GM13976 (cell line): ENCODE data around the gene STK10.

Experiments
- DNase-seq: peaks from one replicate; pipeline ENCODE4 v3.0.0; 2012; ENCODE audit warnings: low spot score
- CTCF ChIP-seq: IDR thresholded peaks from 2 replicates; pipeline ENCODE4 v1.5.1; 2012; ENCODE audit warnings: borderline replicate concordance, mild to moderate bottlenecking; ENCODE audit not compliant: insufficient read depth; ENCODE audit errors: extremely low read depth, missing control alignments, control extremely low read depth
- in situ Hi-C: fragments of 300-500 bp; cut with MboI; formaldehyde crosslinking; loops from one replicate; pipeline ENCODE4 v1.12.0; 2022; ENCODE audit warnings: low sequenced_read_pairs, mixed read lengths, inconsistent platforms; ENCODE audit not compliant: unreplicated experiment

Gene STK10

GRCh38 chr5:171999100-171999499, 188.9 kb downstream of the STK10 start:
- DNase-seq = no peak
- in situ Hi-C loops = no loop called here
- no peak for TF ChIP-seq CTCF

GRCh38 chr5:171997011-171997410, 191.0 kb downstream of the STK10 start:
- in situ Hi-C loops = no loop called here
- DNase-seq = no peak
- no peak for TF ChIP-seq CTCF

GRCh38 chr5:171992813-171993212, 195.2 kb downstream of the STK10 start:
- no peak for DNase-seq
- in situ Hi-C loops = no loop called here

GRCh38 chr5:171992305-171992704, 195.7 kb downstream of the STK10 start:
- in situ Hi-C loops = no loop called here
- DNase-seq = no peak
- no peak for TF ChIP-seq CTCF

More at GRCh38 chr5:171992813-171993212, 195.2 kb downstream of the STK10 start:
- no peak for TF ChIP-seq CTCF
